Heart right ventricle (tissue), 16 donors: ENCODE results near the gene PPIL1. TPM values are rescaled to one million over a fixed set of nuclear protein-coding genes. Genes with fewer than 3 reads are reported as not detected.
"Not testable (repeated sequence)": the region's sequence is repeated elsewhere in the genome, so short reads cannot be mapped to it uniquely, and the experiment has no call there.

Experiments used
- ATAC-seq, 8 donors: fragments of 200-7000 bp; cut with Tn5 transposase; one replicate each; pipeline ENCODE4 v1.9.1; 2020; ENCODE audit warnings: mild to moderate bottlenecking in 8 of 8, moderate library complexity in 8 of 8, moderate number of reproducible peaks in 1 of 8
- DNase-seq, 2 donors: peaks; one replicate each; pipeline ENCODE4 v3.0.0-alpha.2; 2020
- H3K27ac ChIP-seq, 10 donors: fragments of 200-600 bp; sonication (generic) in 2 of 10; one replicate each; pipeline versions ENCODE4 v1.5.0 to v1.8.0; 2020 to 2022; ENCODE audit warnings: mild to moderate bottlenecking in 3 of 10
- H3K27me3 ChIP-seq, 7 donors: fragments of 200-600 bp; one replicate each; pipeline ENCODE4 v1.8.0; 2021 to 2022; ENCODE audit warnings: mild to moderate bottlenecking in 2 of 7
- H3K36me3 ChIP-seq, 9 donors: fragments of 200-600 bp; sonication (generic) in 1 of 9; one replicate each; pipeline versions ENCODE4 v1.5.0 to v1.8.0; 2020 to 2022; ENCODE audit warnings: mild to moderate bottlenecking in 2 of 9
- H3K4me1 ChIP-seq, 9 donors: fragments of 200-600 bp; sonication (generic) in 1 of 9; one replicate each; pipeline versions ENCODE4 v1.5.0 to v1.8.0; 2020 to 2022; ENCODE audit warnings: mild to moderate bottlenecking in 4 of 9
- H3K4me3 ChIP-seq, 10 donors: fragments of 200-600 bp; sonication (generic) in 2 of 10; one replicate each; pipeline versions ENCODE4 v1.5.0 to v1.8.0; 2020 to 2022; ENCODE audit warnings: mild to moderate bottlenecking in 7 of 10, moderate library complexity in 2 of 10
- H3K9me3 ChIP-seq, 11 donors: fragments of 200-600 bp in 10 of 11; sonication (generic) in 2 of 11; one replicate each; pipeline versions ENCODE4 v1.5.0 to v1.8.0; 2013 to 2022; ENCODE audit warnings: mild to moderate bottlenecking in 2 of 11, control low read depth in 1 of 11, moderate library complexity in 1 of 11
- WGBS, 2 donors: extraction: QIAGEN DNeasy Blood & Tissue Kit; methylation state at CpG; one replicate each; pipeline ENCODE4 v1.1.7; 2013; ENCODE audit warnings: inconsistent platforms in 1 of 2; 5-methylcytosine and 5-hydroxymethylcytosine counted together
- intact Hi-C, 10 donors: fragments of 100-400 bp; cut with DNase I; formaldehyde crosslinking; loops; one replicate each; pipeline versions ENCODE4 v1.11.1 to v1.14.2; 2022
- polyA plus RNA-seq, 2 donors: library from polyadenylated mRNA; stranded (reverse); fragments of 200-250 nt; gene quantifications; one replicate each; pipeline ENCODE4 v1.2.3, GENCODE V29; 2013
- total RNA-seq, 10 donors: library from RNA; stranded (reverse); fragmentation: NEBNext Ultra II Directional in 3 of 10; extraction: Animal tissue kit (Norgen Biotek cat#: 25700) in 3 of 10; gene quantifications; one replicate each; pipeline versions ENCODE4 v1.2.1 to v1.2.4, GENCODE V29; 2021 to 2023
- TF ChIP-seq, protein P1 (sequence below), 9 donors: fragments of 200-600 bp; sonication (generic) in 2 of 9; IDR thresholded peaks; one replicate each; pipeline versions ENCODE4 v1.5.0 to v1.8.0; 2021 to 2022; ENCODE audit warnings: antibody characterized with exemption in 9 of 9, mild to moderate bottlenecking in 5 of 9, moderate library complexity in 1 of 9
- donor health status: Arrhythmogenic right ventricular cardiomyopathy.
- donor health status: ischemic (EF 13 %, LVEDD 7.1; RV severe dilation, severe dysfunction).
- donor health status: healthy with polysubstance abuse.
- donor health status: DM: no; HTN: yes; CAD: no.
- donor health status: DM: no; HTN: no; CAD: no.
- donor health status: ischemic (EF 25% LVEDD 6.9; RV normal size, moderate dysfunction).
- donor health status: ischemic (EF 25% LVEDD 5.7; RV mildly dilated, moderate dysfunction).
- donor health status: healthy.
- donor health status: DM: yes; HTN: yes; CAD: no.
- donor health status: Ischemic cardiomyopathy.
- donor health status: ischemic (EF 35%, LVEDD 5.7; RV mildly dilated, moderate dysfunction).
- donor health status: nonischemic (EF 11% LVEDD 7.7; RV severe dilation, severe dysfunction).
- donor health status: DM: yes; HTN: yes; CAD: no.
- donor health status: PGD.
- donor health status: ischemic (EF 29% LVEDD 5.4; RV normal size, mild dysfunction).
- donor health status: nonischemic (EF 23%, LVEDD 6.1; RV moderate dilation, normal function).

The PPIL1 gene
- total and polyA plus RNA-seq, 12 donors = 21.1 to 106 (median 48.4) TPM

DNA sequence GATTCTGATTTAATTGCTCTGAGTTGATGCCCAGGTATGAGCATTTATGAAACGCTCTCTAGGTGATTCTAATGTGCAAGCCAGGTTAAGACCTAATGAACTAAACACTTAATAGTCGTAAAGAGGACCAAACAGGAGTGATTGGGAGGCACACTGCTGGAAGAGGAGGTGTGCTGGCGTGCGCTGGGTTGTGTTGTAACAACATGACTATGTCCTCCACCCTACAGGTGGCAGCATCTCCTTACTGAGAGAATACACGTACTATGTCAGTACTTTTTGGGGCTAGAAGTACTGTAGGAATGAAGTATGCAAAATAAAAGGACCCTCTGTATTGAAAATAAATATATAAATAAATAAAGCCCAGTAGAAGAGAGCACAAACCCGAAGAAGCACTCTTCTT, 23.0 kb upstream of the PPIL1 start:
- Histone ChIP-seq H3K9me3 (no peaks in the 10 kb centered on the region), H3K4me1 (peaks cover 0 to 6% (median 0%) of the 10 kb centered on the region in 9 donors), H3K27me3 (no peaks in the 10 kb centered on the region), H3K27ac (no peak overlapping the region), H3K36me3 (peaks cover 0 to 93% (median 32%) of the 10 kb centered on the region in 9 donors), H3K4me3 (no peak overlapping the region)
- DNase-seq (no peak), ATAC-seq (peak in 2 of 8 donors; percentile 63 to 68)
- TF ChIP-seq, protein P1, sequence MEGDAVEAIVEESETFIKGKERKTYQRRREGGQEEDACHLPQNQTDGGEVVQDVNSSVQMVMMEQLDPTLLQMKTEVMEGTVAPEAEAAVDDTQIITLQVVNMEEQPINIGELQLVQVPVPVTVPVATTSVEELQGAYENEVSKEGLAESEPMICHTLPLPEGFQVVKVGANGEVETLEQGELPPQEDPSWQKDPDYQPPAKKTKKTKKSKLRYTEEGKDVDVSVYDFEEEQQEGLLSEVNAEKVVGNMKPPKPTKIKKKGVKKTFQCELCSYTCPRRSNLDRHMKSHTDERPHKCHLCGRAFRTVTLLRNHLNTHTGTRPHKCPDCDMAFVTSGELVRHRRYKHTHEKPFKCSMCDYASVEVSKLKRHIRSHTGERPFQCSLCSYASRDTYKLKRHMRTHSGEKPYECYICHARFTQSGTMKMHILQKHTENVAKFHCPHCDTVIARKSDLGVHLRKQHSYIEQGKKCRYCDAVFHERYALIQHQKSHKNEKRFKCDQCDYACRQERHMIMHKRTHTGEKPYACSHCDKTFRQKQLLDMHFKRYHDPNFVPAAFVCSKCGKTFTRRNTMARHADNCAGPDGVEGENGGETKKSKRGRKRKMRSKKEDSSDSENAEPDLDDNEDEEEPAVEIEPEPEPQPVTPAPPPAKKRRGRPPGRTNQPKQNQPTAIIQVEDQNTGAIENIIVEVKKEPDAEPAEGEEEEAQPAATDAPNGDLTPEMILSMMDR (IDR thresholded peaks at IDR 0.05) = peak in 8 of 9 donors; percentile 4 to 49 (median 28)
- intact Hi-C loops = loop anchor here in 2 of 10 donors (10.0 kb wide), 2 partner anchors 117 to 307 kb away; no protein-coding TSS in a partner anchor
- 85 to 87% methylated on average over 6 of the region's 6 CpGs for WGBS, 2 donors

DNA sequence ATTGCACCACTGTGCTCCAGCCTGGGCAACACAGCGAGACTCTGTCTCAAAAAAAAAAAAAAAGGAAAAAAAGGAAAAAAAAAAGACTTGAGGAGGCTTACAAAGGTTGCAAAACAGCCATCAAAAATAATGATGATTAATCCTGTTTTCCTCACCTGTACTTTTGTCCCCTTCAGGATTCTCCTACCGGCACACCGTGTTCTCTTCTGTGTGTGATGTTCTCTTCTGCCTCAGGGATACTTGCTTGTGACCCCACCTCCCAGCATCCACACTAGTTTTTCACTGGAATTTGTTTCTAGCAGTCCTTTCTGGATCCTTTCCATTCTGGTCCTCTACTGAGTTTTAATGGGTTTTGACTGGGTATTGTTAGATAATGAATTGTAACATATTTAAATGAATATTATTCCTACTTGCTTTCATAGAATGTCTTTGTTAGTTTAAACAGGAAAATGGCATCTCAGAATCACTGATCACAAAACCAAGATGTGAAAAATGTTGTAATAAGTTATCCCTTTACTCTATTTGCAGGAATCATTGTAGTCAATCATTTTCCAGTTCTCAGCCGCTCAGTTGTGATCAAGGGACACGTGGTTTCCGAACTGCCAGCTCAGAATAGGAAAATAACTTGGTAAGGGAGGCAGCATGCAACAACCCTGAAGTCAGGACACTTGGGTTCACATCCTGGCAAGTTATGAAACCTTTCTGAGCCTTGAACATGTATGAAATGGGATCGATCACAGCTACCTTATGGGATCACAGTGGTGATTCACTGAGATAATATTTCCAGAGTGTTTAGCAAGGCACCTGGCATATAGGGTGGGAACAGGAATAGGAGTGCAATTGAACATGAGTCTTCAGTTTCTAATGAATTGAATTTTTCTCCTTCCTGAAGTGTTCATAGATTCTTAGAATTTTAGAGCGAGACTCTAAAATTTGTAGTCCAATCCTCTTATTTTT, 19.7 kb upstream of the PPIL1 start:
- Histone ChIP-seq H3K27ac (no peak overlapping the region), H3K27me3 (no peaks in the 10 kb centered on the region), H3K4me3 (no peak overlapping the region), H3K4me1 (peaks cover 0 to 12% (median under 1%) of the 10 kb centered on the region in 9 donors), H3K36me3 (peaks cover 0 to 68% (median 8%) of the 10 kb centered on the region in 9 donors), H3K9me3 (no peaks in the 10 kb centered on the region)
- 89 to 91% methylated on average over 8 of the region's 8 CpGs for WGBS, 2 donors
- TF ChIP-seq, protein P1 (IDR thresholded peaks at IDR 0.05) = no peak
- intact Hi-C loops = loop anchor here in 2 of 10 donors (10.0 kb wide), 2 partner anchors 121 to 311 kb away; no protein-coding TSS in a partner anchor
- ATAC-seq (no peak), DNase-seq (no peak)

DNA sequence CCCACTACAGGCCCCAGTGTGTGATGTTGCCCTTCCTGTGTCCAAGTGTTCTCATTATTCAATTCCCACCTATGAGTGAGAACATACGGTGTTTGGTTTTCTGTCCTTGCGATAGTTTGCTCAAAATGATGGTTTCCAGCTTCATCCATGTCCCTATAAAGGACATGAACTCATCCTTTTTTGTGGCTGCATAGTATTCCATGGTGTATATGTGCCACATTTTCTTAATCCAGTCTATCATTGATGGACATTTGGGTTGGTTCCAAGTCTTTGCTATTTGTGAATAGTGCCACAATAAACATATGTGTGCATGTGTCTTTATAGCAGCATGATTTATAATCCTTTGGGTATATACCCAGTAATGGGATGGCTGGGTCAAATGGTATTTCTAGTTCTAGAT, 16.6 kb upstream of the PPIL1 start:
- H3K9me3 ChIP-seq, H3K4me3 ChIP-seq, H3K27ac ChIP-seq, H3K27me3 ChIP-seq, DNase-seq, ATAC-seq: not testable (repeated sequence)
- intact Hi-C loops = loop anchor here in 2 of 10 donors (10.0 kb wide), 2 partner anchors 124 to 314 kb away; no protein-coding TSS in a partner anchor
- Histone ChIP-seq H3K4me1 (peaks cover 3 to 40% (median 27%) of the 10 kb centered on the region in 9 donors), H3K36me3 (peaks cover 0 to 44% (median 0%) of the 10 kb centered on the region in 9 donors)
- whole genome bisulfite sequencing, 2 donors = 94 to 98% methylated on average over 2 of the region's 2 CpGs

DNA sequence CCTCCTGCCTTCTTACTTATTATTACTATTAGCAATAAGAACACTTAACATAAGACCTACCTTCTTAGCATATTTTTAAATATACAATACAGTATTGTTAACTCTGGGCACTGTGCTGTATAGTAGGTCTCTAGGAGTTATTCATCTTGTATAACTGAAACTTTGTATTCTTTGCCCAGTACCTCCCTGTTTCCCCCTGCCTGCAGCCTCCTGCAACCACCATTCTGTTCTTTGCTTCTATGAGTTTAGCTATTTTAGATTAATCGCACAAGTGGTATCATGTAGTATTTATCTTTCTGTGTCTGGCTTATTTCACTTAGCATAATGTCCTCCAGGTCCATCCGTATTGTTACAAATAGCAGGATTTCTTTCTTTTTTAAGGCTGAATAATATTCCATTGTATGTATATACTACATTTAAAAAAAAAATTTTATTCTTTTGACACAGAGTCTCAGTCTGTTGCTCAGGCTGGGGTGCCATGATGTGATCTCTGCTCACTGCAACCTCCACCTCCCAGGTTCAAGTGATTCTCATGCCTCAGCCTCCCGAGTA, 15.6 kb upstream of the PPIL1 start:
- H3K4me3 ChIP-seq = no peak overlapping the region
- no peak for ATAC-seq
- no peaks in the 10 kb centered on the region for H3K9me3 ChIP-seq
- TF ChIP-seq, protein P1 (IDR thresholded peaks at IDR 0.05) = no peak
- H3K36me3 ChIP-seq = peaks cover 0 to 35% (median 0%) of the 10 kb centered on the region in 9 donors
- H3K27ac ChIP-seq = no peak overlapping the region
- H3K4me1 ChIP-seq = peaks cover 6 to 44% (median 29%) of the 10 kb centered on the region in 9 donors
- intact Hi-C loops = loop anchor here in 2 of 10 donors (10.0 kb wide), 2 partner anchors 125 to 315 kb away; no protein-coding TSS in a partner anchor
- no peak for DNase-seq
- WGBS, 2 donors = 69 to 76% methylated on average over 3 of the region's 3 CpGs
- H3K27me3 ChIP-seq = no peaks in the 10 kb centered on the region
